IPS-18a (cell line): ENCODE results near the gene FGF21.
"Not testable (repeated sequence)": the region's sequence is repeated elsewhere in the genome, so short reads cannot be mapped to it uniquely, and the experiment has no call there.

Experiments
- H3K27ac ChIP-seq: one replicate; pipeline ENCODE4 v1.5.1; 2013; ENCODE audit warnings: low read length
- H3K27me3 ChIP-seq: one replicate; pipeline ENCODE4 v1.6.1; 2013; ENCODE audit warnings: mild to moderate bottlenecking, low read length; ENCODE audit not compliant: control insufficient read depth, insufficient read depth
- H3K36me3 ChIP-seq: one replicate; pipeline ENCODE4 v1.6.1; 2013; ENCODE audit warnings: low read depth, low read length; ENCODE audit not compliant: control insufficient read depth
- H3K4me1 ChIP-seq: one replicate; pipeline ENCODE4 v1.6.1; 2013; ENCODE audit warnings: low read depth, low read length; ENCODE audit not compliant: control insufficient read depth
- H3K4me3 ChIP-seq: one replicate; pipeline ENCODE4 v1.5.1; 2013; ENCODE audit warnings: low read length
- H3K9ac ChIP-seq: one replicate; pipeline ENCODE4 v1.6.1; 2013; ENCODE audit warnings: mild to moderate bottlenecking, low read length, moderate library complexity
- H3K9me3 ChIP-seq: one replicate; pipeline ENCODE4 v1.6.1; 2013; ENCODE audit warnings: low read depth, low read length; ENCODE audit not compliant: control insufficient read depth

FGF21 gene

GRCh38 chr19:48755084-48755641 lies at the start of gene FGF21:
TSS of gene FGF21 (plus strand) at chr19:48755524. CDS start at chr19:48756237, 713 bp downstream.
- Histone ChIP-seq H3K4me3 (no peak within 1 kb of the TSS), H3K36me3 (peaks cover 6% of the 10 kb centered on the region), H3K27me3 (peaks cover 14% of the 10 kb centered on the region), H3K9me3 (no peaks in the 10 kb centered on the region), H3K27ac (no peak within 1 kb of the TSS), H3K9ac (peak within 1 kb of the TSS; percentile 38), H3K4me1 (peaks cover 10% of the 10 kb centered on the region)

DNA sequence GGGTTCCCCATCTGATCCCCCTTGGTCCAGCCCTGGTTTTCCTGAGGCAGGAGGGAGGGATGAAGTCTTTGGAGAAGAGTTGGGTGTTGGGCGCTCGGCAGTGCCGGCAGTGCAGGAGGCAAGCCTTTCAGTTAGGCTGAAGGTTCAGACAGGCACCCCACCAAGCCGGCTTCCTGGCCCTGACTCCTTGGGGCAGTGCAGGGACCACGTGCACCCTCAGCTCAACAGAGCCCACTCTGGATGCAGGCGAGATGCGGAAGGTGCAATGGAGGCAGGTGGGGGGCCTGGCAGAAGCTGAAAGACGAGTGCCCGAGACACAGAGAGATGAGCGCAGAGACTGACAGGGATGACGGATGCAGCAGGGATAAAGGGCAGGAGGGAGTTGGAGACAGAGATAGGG lies 46.9 kb upstream of the FGF21 start:
- Histone ChIP-seq H3K9me3 (no peaks in the 10 kb centered on the region), H3K27me3 (no peaks in the 10 kb centered on the region), H3K9ac (no peak overlapping the region), H3K4me1 (peaks cover 5% of the 10 kb centered on the region), H3K27ac (no peak overlapping the region), H3K36me3 (no peaks in the 10 kb centered on the region), H3K4me3 (no peak overlapping the region)

DNA sequence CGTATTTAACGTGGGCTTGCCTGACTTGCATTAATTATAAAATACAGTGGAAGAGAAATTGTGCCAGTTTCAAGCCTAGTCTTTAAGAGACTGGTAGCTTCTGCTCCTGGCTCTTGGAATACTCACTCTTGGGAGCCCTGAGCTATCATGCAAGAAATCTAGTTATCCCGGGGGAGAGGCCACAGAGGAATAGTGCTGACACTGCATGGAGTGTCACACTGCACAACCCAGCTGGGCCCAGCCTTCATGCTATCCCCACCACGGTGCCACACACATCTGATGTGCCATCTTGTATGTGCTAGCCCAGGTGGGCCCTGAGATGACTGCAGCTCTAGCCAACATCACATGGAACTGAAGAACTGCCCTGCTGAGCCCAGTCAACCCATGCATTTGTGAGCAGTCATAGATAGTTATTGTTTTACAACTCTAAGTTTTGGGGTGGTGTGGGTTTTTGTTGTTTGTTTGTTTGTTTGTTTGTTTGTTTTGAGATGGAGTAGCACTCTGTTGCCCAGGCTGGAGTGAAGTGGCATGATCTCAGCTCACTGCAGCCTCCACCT lies 44.1 kb upstream of the FGF21 start:
- Histone ChIP-seq H3K4me3 (no peak overlapping the region), H3K27ac (no peak overlapping the region), H3K4me1 (peaks cover 10% of the 10 kb centered on the region), H3K9me3 (no peaks in the 10 kb centered on the region), H3K9ac (no peak overlapping the region), H3K27me3 (no peaks in the 10 kb centered on the region), H3K36me3 (no peaks in the 10 kb centered on the region)

DNA sequence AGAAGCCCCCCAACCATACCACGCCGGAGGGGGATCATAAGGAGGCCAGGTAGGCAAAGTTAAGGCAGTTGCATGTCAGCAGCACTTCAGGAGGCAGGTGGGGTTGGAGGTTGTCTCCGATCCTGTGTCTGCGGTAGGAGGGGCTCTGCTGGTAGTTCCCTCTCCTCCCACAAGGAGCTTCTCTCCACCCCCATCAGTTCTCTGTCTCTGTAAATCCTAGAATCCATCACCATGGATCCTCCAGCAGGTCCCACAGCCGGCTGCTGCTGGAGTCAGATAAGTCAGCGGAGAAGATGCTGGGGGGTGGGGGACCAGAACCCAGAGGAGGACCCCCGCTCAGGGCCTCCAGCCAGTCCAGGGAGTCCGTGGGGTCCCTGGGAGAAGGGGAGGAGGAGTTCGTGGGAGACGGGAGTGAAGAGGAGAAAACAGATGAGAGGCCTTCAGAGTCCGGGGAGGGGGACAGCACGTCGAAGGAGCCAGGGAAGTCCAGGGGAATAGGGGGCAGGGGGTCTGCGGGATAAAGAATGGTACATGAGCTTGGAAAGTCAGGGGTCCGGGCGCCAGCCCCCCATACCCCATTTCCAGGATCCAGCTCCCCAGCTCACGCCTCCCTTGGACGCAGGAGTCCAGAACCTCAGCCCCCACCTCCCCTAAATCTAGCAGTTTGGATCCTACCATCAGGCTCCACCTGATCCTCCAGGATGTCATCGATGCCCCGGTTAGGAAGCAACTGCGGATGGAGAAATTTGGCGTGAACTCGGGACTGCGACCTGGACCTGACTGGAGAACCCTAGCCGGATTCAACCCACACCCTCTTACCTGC lies 42.1 kb upstream of the FGF21 start:
- peaks cover 19% of the 10 kb centered on the region for H3K4me1 ChIP-seq
- peak overlapping the region; percentile 87 for H3K4me3 ChIP-seq
- peak overlapping the region; percentile 33 for H3K9ac ChIP-seq
- no peaks in the 10 kb centered on the region for H3K36me3 ChIP-seq
- no peak overlapping the region for H3K27ac ChIP-seq
- H3K9me3 ChIP-seq: no peaks in the 10 kb centered on the region
- no peaks in the 10 kb centered on the region for H3K27me3 ChIP-seq

- Histone ChIP-seq H3K4me3 (peak overlapping the region; percentile 87), H3K4me1 (peaks cover 21% of the 10 kb centered on the region), H3K27ac (no peak overlapping the region), H3K9ac (peak overlapping the region; percentile 58), H3K9me3 (no peaks in the 10 kb centered on the region), H3K36me3 (no peaks in the 10 kb centered on the region), H3K27me3 (no peaks in the 10 kb centered on the region)
Observed at GRCh38 chr19:48713864-48714755, 41.2 kb upstream of the FGF21 start.

DNA sequence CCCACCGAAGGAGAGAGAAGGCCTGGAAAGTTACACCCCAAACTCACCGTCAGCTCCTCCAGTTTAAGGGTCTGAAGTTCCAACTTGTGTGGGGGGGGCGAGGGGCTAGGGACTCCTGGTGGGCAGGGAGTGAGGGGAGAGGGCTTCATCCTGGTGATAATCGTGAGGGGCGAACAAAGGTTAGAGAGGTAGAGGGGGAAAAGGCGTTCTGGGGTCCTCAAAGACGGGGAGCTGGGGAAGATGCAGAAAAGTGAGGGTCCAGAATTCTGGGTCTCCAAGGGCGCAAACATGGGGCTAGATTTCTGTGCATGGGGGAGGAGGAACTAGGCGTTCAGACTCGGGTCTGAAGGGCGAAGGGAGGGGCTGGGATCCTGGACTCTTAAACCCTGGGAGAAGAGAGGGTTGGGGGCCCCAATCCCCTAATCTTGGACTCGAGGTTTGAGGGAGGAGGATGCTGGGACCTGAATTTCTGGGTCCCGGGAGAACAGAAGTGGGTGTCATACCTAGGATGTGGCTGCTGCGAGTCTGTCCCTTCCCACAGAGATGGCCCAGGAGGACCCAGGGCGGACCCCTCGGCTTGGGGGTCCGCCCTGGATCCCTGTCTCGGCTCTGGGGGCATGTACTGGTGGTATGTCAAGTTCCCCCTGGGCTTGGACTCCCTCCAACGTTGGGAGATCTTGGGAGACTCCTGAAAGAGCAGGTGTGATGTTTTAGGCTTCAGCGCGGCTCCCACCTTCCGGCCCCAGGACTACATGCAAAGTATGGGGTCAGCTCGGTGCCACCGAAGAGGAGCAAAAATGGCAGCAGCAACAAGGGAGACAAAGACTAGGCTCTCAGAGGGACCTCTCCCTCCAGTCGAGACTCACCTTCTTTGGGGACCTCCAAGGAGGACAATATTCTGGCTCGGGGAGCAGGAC lies 40.3 kb upstream of the FGF21 start:
- Histone ChIP-seq H3K9ac (peak overlapping the region; percentile 58), H3K27ac (no peak overlapping the region), H3K36me3 (no peaks in the 10 kb centered on the region), H3K4me3 (peak overlapping the region; percentile 87), H3K27me3 (no peaks in the 10 kb centered on the region), H3K4me1 (peaks cover 24% of the 10 kb centered on the region), H3K9me3 (no peaks in the 10 kb centered on the region)

DNA sequence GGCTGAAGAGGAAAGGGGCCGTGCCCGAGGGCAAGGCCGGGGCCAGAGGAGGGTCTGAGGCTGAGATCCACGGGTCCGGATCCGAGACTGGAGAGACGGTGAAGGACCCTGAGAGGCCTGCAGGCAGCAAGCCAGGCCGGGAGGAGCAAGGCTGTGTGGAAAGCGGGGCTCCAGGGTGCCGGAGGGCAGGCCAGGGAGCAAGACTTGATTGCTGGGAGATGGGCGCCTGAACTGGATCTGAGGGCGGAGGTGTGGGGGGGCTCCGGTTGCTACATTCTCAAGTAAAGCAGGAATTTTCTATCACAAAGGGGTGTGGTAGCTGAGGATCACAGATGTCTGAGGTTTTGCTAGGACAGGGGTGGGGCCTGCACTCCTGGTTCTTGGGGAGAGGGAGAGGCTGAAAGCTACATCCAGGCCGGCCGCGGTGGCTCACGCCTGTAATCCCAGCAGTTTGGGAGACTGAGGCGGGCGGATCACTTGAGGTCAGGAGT lies 39.6 kb upstream of the FGF21 start:
- no peaks in the 10 kb centered on the region for H3K27me3 ChIP-seq
- H3K4me1 ChIP-seq: peaks cover 27% of the 10 kb centered on the region
- H3K36me3 ChIP-seq: no peaks in the 10 kb centered on the region
- no peak overlapping the region for H3K9ac ChIP-seq
- no peaks in the 10 kb centered on the region for H3K9me3 ChIP-seq
- no peak overlapping the region for H3K27ac ChIP-seq
- no peak overlapping the region for H3K4me3 ChIP-seq

DNA sequence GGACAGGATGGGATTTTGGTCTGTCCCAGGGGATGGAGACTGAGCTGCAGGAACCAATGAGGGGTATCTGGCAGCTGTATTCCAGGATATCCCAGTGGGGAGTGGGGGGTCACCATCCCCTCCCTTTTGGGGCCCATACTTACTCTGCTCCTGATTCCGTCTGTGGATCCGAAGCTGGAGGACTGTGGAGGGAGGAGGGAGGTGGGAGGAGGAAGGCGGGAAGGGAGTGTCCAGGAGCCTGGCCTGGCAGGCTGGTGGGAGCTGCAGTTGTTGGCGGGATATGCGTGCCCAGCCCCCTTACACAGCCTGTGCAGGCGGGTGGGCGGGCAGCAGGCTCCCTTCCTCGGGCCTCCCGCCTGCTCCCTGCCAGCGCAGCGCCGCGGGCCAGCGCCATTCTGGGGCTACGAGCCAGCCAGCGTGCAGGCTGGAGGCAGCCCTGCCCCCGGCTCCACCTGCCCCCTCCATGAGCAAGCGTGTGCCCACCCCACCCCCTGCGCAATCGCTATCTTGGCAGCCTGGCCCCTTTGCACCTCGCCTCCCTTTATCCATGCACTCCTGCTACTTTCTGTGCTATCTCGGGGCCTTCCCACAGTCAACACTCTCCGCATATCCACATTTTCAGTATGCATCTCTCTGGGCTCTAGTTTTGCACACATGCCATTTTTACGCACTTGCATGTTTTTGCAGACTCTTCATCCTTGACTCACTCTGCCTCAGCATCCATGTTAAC lies 38.6 kb upstream of the FGF21 start:
- Histone ChIP-seq H3K9me3 (no peaks in the 10 kb centered on the region), H3K36me3 (no peaks in the 10 kb centered on the region), H3K4me3 (peak overlapping the region; percentile 30), H3K9ac (no peak overlapping the region), H3K27ac (no peak overlapping the region), H3K4me1 (peaks cover 27% of the 10 kb centered on the region), H3K27me3 (no peaks in the 10 kb centered on the region)

DNA sequence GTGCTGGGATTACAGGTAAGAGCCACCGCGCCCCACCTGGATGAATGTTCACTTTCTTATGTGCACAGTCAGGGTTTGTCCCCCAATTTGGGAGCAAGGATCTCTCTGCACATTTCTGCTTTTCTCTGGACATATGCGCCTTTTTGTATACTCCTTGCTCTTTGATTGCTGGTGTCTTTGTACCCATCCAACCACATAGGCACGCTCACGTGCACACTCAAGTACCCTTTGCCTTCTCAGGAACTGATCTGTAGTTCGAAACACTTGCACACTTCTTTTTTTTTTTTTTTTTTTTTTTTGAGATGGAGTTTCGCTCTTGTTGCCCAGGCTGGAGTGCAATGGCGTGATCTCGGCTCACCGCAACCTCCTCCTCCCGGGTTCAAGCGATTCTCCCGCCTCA lies 37.2 kb upstream of the FGF21 start:
- not testable (repeated sequence) for H3K4me3 ChIP-seq, H3K9me3 ChIP-seq, H3K27ac ChIP-seq, H3K36me3 ChIP-seq, H3K9ac ChIP-seq, H3K27me3 ChIP-seq
- peaks cover 22% of the 10 kb centered on the region for H3K4me1 ChIP-seq

DNA sequence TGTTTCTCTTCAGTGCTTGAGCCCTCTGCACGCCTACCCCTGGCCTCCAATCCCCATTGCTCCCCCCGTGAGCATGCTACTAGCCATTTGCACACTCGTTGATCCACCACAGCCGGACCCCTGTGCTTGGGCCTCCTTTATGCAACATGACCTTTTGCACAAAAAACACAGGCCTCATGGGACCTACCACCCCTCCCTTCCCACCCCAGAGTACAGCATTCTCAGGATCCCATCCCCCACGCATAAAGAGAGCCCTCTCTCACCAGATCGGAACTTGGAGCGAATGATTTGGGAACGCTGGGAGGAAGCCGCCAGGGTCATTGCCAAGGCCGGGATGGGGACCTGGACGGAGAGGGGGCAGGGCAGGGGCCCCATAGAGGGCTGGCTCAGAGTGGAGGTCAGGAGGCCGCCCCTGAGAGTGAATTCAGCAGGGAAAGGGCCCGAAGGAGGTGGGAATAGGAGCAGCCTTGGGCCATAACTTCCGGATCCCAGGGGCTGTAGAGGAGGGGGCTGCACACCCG lies 36.6 kb upstream of the FGF21 start:
- Histone ChIP-seq H3K4me3 (no peak overlapping the region), H3K27me3 (no peaks in the 10 kb centered on the region), H3K9me3 (no peaks in the 10 kb centered on the region), H3K27ac (no peak overlapping the region), H3K9ac (no peak overlapping the region), H3K36me3 (no peaks in the 10 kb centered on the region), H3K4me1 (peaks cover 22% of the 10 kb centered on the region)
